ENCODE measurements around the gene SUGCT. TPM values are rescaled to one million over a fixed set of nuclear protein-coding genes. Genes with fewer than 3 reads are reported as not detected.

Gene SUGCT
- total RNA-seq, 1 donor from 2014 or later = 5.2 TPM

- DNase-seq = peak; percentile 80
These were observed 194.9 kb downstream of the SUGCT start for GRCh38 chr7:40329601-40330153.

- DNase-seq = no peak
These were observed 195.6 kb downstream of the SUGCT start for GRCh38 chr7:40330408-40330807.

GRCh38 chr7:40331915-40332314, 197.1 kb downstream of the SUGCT start:
- DNase-seq = no peak

- no peak for DNase-seq
These were observed 197.7 kb downstream of the SUGCT start for GRCh38 chr7:40332516-40332915.

GRCh38 chr7:40341836-40342235, 207.0 kb downstream of the SUGCT start:
- DNase-seq = no peak

- DNase-seq = no peak
These were observed 211.7 kb downstream of the SUGCT start for GRCh38 chr7:40346554-40346953.

GRCh38 chr7:40348126-40348728, 213.4 kb downstream of the SUGCT start:
- no peak for DNase-seq

GRCh38 chr7:40350100-40350499, 215.3 kb downstream of the SUGCT start:
- no peak for DNase-seq

- DNase-seq = no peak
These were observed 219.9 kb downstream of the SUGCT start for GRCh38 chr7:40354711-40355110.

GRCh38 chr7:40356312-40356711, 221.5 kb downstream of the SUGCT start:
- no peak for DNase-seq

- peak; percentile 11 for DNase-seq
These were observed 222.3 kb downstream of the SUGCT start for GRCh38 chr7:40356871-40357709.

GRCh38 chr7:40369641-40370277, 235.0 kb downstream of the SUGCT start:
- DNase-seq = no peak

- DNase-seq = no peak
These were observed 237.1 kb downstream of the SUGCT start for GRCh38 chr7:40371806-40372440.

GRCh38 chr7:40374575-40374974, 239.8 kb downstream of the SUGCT start:
- no peak for DNase-seq

GRCh38 chr7:40380111-40380510, 245.3 kb downstream of the SUGCT start:
- DNase-seq = no peak

GRCh38 chr7:40382145-40382544, 247.3 kb downstream of the SUGCT start:
- no peak for DNase-seq

GRCh38 chr7:40393660-40394059, 258.9 kb downstream of the SUGCT start:
- no peak for DNase-seq

GRCh38 chr7:40394400-40394799, 259.6 kb downstream of the SUGCT start:
- DNase-seq = no peak

- no peak for DNase-seq
These were observed 265.7 kb downstream of the SUGCT start for GRCh38 chr7:40400525-40400924.

- DNase-seq = no peak
These were observed 266.6 kb downstream of the SUGCT start for GRCh38 chr7:40401406-40401805.

GRCh38 chr7:40402661-40403060, 267.9 kb downstream of the SUGCT start:
- no peak for DNase-seq

GRCh38 chr7:40403703-40404476, 269.1 kb downstream of the SUGCT start:
- no peak for DNase-seq

Measured in skin of body (tissue), 2 donors.